CD4-positive, alpha-beta T cell treated with Interferon alpha-2 for 1 hour (primary cell): ENCODE data around the gene PRKCZ.
A peak's percentile ranks its signal among the peaks of the same experiment; 100 is the strongest.

Experiments
- DNase-seq, 2 donors: peaks; one replicate each; pipeline ENCODE4 v3.0.0-alpha.2; 2020 to 2022

The PRKCZ gene

DNA sequence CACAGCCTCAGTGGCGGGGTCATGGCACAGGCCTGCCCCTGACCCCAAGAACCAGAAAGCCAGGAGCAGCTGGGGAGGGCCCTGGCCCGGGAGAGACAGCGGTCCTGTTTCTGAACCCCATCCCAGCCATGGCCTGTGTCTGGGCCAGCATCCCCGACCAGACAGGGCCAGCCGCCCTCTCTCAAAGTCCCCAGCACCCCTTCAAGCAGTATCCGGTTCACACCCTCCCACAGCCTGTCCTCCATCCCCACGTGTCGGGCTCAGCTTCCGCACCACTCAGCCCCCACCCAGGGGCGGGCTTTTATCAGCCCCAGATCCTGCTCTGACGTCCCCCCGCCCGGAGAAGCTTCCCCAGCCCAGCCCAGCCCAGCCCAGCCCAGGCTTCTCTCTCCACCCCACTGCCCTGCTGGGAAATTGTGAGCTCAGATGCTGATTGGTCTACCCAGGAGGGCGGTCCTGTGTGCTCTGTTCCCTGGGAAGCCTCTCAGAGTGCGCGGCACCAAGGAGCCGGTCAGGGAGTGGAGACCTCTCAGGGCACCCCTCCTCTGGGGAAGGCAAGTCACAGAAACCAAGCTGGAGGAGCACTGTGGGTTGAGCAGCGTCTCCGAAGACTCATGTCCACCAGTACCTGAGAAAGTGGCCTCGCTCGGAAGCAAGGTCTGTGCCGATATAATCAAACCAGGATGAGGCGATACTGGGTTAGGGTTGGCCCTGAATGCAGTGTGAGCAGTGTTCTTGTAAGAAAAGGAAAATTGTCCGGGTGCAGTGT, 149.0 kb downstream of the PRKCZ start:
- peak; percentile 90 to 92 for DNase-seq

DNA sequence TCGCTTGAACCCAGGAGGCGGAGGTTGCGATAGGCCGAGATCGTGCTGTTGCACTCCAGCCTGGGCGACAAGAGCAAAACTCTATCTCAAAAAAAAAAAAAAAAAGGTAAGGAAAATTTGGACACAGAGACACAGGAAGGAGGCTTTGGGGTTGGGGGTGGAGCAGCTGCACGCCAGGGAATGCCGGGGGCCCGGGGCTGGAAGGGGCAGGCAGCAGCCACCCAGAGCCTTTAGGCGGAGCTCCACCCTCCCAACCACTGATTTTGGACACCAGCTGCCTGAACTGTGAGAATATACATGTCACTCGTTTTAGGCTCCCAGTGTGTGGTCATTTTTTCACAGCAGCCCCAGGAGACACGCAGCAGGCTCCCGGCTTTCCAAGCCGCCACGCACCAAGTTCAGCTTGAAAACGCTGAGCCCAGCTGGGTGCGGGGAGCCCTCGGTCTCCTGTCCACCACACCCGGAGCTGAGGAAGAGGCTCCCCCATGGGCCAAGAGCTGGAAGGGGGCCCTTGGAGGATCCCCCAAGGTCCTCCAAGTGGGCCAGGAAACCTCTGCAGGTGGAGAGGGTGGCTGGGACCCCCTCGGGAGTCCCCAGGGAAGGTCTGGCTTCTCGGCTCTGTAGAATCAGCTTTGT, 150.2 kb downstream of the PRKCZ start:
- DNase-seq: no peak

DNA sequence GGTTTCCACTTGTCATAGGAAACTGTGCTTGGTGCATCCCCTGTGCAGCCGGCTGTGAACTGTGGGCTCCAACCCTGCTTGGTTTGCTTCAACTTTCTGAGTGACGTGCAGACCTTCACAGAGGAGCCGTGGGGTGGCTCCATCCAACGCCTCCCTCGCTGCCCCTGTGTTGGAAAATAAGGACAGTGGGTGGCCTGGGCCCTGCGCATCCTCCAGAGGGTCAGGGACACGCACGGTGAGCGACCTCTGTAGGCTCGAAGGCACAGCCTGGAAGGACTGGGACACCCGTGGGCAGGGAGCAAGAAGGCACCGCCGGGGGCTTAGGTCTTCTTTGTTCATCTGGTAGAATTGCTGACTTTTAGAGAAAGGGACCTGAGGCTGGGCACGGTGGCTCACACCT, 150.9 kb downstream of the PRKCZ start:
- no peak for DNase-seq

DNA sequence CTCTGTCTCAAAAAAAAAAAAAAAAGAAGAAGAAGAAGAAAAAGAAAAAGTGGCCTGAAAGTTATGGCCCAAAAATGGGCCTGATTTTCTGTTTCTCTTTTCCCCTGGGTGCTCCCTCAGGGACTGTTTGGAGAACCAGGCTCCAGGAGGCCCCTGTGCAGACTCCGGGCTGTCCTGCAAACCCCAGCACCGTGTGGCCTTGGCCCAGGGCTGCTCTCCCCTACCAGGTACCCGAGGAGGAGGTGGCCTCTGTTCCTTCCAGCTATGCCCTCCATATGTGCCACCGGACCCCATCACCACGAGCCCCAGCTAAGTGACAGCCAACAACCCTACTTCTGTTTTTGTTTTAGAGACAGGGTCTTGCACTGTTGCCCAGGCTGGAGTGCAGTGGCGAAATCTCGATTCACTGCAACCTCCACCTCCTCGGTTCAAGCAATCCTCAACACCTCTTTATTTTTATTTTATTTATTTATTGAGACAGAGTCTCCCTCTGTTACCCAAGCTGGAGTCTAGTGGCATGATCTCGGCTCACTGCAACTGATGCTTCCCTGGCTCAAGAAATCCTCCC, 151.9 kb downstream of the PRKCZ start:
- DNase-seq: no peak

DNA sequence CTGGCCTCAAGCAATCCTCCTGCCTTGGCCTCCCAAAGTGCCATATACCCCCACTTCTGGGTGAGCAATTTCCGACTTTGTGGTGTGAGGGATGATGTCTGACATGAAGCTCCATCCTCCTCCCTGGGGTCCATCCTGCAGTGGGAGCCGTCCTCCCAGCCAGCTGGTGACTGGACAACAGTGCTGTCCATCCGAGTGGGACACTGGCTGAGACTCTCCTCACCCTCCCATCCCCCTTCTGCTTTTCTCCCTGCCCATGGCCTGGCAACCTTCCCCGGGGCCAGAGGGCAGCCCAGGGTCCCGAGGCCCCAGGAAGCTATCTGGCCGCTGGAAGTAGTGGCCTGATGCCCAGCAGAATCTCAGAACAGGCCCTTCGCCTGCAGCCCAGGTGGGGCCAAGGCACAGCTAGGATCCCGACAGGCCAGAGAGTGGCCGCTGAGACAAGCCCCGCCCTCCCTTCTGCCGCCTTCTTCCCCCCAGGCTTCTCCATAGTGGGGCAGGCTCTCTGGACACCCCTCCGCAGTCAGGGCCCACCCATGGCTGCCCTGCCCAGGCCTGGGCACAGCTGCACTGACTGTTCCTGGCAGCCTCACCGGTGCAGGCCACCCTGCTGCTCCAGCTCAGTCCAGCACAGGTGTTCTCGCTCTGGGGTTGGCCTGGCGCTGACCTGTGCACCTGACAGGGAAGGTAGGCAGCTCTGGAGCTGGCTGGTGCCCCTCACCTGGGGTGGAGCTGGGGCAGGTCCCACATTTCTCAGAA, 152.8 kb downstream of the PRKCZ start:
- DNase-seq: no peak

DNA sequence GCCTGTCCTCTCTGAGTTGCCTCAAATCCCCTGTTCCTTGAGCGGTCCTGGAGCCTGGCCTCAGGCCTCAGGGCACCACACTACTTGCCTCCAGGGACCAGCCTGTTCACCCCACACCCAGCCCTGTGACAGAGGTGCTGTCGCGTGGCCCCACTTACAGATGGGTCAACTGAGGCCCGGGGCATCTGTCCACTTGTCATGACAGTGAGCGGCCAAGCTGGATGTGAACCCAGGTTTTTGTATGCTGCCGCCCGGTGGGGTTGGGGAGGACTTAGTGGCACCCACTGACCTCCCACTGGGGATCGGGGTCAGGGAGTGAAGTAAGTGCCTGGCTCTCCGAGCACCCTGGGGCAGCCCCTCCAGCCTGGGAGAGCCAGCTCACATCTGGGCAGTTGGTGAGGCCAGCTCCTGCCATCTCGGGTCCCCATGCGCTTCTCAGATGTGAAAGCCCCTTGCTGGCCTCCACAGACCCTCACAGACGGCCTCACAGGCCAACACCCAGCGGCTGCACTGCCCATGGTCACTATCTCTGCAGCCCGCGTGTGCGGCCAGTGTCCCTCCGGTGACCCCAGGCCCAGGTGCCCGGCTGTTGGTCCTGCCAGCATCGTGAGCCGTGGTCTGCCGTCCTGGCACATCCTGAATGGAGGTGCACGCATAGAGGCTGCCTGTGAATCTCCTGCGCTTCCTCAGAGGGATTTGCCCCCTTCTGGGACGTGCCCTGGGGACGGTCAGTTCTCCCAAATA, 153.6 kb downstream of the PRKCZ start:
- DNase-seq: no peak

DNA sequence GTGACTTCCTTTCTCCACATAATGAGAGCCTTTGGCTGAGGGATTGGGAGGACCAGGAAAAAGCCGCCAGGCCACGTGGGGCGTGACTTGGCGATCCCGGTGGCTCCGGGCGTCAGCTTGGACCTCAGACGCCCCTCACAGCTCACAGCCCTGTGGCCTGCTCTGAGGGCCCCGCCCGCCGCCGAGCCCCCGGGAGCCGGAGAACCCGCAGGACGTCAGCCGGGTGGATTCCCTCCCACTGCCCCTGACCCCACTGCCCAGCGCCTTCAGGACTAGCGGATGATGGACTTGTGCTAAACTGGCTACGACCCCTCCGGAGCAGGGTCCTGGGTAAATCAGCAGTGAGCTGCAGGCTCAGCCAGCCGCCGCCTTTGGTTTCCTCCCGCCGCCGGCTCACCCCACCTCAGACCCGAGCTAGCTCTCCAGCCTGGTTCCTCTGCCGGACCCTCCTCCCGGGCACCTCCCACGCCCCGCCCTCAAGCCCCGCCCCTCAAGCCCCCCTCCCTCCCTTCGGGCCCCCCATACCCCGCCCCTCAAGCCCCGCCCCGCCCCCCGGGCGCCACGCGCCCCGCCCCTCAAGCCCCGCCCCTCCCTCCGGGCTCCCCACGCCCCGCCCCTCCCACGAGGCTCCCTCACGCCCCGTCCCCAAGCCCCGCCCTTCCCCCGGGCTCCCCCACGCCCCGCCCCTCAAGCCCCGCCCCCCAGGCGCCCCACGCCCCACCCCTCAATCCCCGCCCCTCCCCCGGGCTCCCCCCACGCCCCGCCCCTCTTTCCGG, 154.4 kb downstream of the PRKCZ start:
- DNase-seq: no peak

DNA sequence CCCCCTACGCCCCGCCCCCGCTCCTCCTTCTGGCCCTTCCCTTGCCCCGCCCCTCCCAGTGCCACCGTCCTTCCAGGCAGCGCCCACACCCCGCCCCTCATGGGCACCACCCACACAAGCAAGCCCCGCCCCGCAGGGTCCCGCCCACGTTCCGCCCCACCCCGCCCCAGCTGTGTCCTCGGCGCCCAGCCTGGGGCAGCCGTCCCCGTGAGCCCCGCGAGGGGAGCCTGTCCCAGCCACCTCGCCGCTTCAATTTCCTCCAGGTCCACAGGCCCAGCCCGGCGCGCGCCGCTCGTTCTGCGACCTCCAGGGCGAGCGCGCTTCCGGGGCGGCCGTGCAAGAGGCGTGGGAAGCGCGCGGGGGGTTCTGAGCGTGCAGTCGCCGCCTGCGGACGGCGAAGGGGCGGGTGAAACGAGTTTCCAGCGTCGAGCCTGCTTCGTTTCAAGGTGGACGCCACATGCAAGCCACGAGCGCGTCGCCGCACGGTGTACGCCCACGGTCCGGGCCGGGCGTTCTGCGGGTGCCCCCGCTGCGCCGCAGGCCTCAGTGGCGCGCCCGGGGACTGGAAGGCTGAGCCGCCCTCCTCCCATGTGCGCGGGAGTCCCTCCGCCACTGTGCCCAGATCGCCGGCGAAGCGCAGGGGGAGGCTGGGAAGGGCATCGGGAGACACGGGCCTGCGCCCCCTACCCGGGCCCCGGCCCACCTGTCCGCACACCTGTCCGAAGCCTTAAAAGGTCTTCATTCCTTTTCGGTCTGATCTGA, 155.2 kb downstream of the PRKCZ start:
- DNase-seq: peak; percentile 94 to 95

DNA sequence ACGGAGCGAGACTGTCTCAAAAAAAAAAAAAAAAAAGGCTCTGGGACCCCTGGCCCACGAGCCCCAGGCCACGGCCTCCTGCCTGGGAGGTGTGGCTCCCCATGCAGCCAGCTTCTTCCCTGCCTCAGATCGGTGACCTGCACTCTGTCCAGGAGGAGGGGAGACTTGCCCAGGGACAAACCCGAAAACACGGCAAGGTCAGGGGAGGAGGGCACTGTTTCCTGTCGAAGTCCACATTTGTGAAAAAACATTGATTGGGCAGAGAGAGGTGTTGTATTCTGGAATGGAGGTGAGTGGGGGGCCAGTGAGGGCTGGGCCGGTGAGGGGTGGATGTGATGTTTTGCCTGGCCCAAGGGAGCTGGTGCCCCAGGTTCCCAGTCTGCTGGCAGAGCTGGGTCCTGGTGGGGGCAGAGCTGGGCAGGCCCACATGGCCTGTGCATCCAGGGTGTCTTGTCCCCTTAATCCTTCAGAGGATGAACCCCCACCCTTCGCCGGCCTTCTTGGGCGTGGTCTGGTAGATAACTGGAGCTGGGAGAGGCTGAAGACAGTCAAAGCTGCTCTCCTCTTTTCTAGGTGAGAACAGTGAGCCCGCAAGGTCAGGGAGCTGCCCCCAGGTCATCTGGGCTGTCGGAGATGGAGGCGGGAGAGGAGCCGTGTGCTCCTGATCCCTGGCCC, 156.7 kb downstream of the PRKCZ start:
- no peak for DNase-seq

DNA sequence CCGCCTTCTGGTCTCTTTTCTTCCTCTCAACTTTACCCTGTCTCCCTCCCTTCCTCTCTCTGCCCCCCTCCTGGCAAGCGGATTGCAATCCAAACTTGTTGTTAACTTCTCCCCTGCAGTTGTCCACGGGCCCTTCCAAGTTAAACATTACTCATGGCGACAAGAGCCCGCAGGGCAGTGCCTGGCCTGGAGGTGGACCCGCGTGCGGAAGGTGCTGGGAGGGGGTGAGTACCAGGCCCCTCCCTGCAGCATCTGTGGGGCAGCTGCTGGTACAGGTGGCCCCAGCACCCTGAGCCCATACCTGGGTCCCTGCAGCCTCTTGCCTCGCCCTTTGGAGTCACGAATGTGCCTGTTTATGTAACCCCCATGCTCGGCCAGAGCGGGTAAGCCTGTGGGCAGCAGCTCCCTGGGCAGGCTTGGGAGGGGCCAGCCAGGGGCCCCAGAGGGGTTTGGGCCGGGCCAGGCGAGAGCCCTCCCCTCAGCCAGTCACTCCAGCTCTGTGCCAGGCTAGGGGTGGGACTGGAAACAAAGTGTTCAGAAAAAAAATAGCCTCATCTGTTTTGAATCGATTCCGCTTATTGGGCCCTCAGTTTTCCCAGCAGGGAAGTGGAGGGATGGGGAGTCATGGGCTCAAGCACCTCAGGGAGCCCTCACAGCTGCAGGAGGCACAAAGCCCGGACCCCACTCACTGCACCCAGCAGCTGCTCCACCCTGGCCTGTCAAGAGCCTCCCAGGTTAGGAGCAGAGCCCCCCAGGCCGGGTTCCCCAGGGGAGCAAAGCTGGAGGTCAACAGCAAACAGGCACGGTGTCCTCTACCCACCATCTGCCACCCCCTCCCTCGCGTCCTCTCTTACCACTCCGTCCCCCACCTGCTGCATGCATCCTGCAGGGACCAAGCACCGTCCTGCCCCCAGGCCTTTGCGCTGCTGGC, 158.4 kb downstream of the PRKCZ start:
- DNase-seq: no peak

DNA sequence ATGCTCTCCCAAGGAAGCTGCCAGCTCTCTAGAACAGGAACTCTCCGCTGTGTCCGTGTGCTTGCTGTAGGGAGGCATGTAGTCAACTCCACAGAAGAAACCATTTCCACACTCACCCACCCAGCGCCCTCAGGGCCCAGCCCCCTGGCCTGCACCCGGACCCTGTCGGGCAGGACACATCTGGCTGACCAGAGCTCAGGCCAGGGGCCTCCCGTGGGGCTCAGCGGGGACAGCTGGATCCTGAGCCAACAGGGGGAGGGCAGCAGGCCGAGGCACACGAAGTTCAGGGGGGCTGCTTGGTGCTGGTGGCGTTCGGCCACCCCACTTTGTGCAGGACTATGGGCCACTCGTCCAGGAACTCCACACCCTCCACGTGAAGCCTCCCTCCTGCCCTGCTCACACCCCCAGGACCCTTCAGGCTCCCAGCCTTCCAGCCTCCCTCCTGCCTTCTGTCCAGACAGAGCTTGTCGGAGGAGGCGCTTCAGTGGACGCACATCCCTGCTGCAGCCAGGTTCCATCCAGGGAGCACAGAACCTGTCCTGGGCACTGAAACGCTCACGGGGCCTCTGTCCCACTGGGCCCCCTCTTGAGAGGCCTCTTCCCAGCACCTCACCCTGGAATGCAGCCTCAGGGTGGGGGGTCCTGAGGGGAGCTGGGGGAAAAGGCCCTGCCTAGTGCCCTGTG, 159.3 kb downstream of the PRKCZ start:
- no peak for DNase-seq

DNA sequence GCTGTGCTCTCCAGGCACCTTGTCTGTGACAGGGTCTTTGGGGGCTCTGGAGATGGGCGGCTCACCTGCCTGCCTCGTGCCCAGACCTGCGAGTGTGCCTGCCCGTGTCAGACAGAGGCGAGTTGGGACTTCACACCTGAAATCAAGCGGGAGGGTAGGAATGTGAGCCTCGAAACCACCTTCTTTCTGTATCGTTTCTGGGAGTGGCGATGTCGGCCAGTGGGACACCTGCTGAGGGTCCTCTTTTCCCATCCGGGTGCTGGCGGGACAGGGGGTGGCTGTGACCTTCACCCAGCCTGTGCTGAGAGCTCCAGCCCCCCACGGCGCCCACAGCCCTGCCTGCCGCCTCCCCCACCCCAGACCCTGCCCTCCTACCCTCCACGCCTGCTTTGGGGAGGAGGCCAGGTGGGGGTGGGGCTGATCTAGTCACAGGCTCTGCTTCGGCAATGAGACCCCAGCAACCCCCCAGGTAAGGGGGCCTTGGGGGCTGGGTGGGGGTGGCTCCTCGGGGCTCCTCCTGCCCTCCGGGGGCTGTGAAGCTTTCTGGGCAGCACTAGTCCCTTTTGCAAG, 160.0 kb downstream of the PRKCZ start:
- DNase-seq: no peak

DNA sequence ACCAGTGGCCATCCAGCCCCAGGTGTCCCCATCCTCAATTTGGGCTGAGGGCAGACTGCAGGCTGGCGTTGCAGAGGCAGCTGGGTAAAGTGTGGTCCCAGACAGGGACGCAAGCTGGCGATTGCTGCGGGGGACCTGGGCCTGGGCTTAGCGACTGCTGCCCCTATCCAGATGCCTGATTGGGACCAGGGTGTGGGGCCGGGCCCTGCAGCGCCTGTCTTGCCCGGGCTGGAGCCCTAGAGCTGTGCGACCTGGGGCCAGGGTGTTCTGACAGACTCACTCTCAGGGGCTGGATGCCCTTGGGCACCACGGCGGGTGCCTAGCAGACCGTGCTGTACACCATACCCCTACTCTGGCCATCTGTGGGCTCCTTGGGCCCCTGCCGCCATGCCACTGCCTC, 160.6 kb downstream of the PRKCZ start:
- DNase-seq: no peak

DNA sequence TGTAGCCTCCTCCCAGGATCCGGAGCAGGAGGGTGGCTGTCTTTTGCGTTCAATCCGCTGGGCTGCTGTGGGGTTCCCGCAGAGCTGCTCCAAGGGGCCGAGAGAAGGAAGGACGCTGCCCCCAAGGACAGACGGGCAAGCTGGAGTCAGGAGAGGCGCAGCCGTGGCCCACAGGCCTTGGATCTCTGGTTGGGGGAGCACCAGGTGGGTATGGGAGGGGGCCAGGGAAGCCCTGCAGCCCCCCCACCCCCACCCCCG, 162.0 kb downstream of the PRKCZ start:
- no peak for DNase-seq

DNA sequence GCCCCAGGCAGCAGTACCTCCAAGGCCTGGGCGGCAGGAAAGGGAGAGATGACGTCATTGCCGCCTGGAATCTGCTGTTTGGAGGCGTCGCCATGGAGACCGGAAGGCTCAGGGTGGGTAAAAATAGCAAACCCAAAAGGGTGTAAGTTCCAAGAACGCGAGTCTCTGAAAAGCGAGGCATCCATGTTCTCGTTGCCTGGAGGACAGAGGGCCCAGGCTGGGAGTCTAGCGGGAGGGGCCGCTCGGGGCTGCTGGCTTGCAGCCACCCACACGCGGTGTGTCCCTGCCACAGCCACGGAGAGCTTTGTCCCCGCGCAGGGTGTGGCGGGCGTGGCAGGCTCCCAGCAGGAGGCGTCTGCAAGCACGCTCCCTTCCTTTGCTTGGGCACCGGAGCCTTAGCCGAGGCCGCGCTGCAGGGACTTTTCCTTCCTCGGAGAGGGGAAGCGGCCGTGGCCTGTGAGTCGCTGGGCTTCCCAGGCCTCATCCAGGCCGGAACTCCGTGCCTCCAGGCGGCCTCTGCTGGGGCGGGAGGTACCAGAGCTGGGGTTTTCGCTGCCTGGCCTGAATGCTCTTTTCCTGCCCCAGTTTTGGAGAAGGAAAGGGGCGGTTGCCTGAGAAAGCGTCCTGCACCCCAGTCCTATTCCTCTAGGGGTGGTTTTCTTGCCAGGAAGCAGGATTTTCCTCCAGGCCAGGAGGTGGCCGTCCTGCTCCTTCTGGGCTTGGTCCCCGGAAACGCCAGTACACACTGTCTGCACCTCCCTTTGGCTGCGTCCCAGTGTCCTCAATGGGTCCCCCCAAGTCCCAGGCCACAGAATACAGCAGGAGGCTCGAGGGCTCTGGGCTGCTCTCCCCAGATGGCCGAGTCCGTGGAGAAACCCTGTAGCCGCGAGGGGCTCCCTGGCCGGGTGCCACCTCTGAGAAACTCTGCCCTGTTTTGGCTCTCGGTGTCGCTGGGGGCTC, 162.6 kb downstream of the PRKCZ start:
- peak; percentile 79 to 82 for DNase-seq

DNA sequence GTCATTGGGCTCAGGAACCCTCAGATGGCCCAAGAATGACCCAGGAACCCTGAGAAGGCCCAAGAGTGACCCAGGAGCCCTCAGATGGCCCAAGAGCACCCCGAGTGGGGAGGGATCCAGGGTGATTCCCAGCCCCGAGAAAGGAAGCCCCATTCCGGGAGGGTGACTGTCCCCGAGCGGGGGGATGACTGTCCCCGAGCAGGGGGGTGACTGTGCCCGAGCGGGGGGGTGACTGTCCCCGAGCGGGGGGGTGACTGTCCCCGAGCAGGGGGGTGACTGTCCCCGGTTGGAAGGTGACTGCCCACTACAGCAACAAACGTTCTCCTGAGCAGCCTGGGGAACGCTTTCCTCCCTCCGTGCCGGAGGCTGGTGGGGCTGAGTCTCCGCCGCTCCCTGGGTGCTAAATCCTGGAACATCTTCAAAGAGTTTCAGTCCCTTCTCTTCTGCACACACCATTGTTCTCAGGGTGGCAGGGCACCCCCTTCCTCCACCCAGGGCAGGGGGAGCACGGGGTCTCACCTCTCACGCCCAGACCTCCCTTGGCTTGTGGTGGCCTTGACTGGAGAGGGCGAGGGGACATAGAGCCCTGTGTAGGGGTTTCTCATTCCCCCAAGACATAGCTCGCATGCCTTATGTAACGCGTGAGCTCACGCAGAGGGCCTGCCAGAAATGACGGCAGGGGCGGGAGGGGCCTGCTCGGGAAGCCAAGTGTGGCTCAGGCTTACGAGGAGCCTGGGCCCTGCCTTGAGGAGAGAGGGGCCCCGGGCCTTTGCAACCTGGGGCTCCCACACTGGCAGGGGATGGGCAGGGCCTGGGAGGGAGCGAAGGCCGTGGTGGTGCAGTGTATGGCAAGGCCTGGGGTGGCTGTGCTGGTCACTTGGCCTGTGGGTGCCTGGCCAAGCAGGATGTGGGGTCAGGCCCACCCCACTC, 163.6 kb downstream of the PRKCZ start:
- no peak for DNase-seq
